Bladder microvascular endothelial cell (primary cell): Measurements from ENCODE around the gene KRT83. TPM values are rescaled to one million over a fixed set of nuclear protein-coding genes. Genes with fewer than 3 reads are reported as not detected.

Source experiments
- total RNA-seq: library from RNA; depleted of rRNA; stranded (reverse); fragments of >200 nt; gene quantifications from 2 replicates; pipeline ENCODE4 v1.2.3, GENCODE V29; 2014

The KRT83 gene
- total RNA-seq, result not detected in 2 replicates

DNA sequence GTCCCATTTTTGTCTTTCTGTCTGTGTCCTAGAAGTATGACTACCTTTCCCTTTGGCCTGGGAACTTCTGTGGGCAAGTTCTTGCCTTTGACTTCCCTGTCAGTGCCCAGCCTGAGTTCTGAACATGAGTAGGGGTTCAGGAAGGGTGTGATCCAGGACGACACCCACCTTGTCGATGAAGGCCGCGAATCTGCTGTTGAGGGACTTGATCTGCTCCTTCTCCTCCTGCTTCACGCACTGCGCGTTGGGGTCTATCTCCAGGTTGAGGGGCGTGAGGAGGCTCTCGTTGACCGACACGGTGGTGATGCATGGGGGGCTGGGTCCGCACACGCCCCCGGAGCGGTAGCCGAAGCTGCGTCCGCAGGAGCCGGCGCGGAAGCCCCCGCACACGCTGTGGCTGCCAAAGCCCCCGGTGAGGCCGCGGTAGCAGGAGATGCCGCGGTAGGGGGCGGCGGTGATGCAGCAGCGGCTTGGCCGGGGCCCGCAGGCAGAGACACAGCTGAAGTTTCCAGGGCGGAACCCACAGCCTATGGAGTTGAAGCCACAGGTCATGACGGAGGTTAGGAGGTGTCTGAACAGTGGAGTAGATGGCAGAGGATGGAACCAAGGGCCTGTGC is at the start of gene KRT83:
KRT83 (minus strand) TSS at position 615 of the 617 bp plus-strand sequence; CDS start at position 552, 63 bp downstream.

DNA sequence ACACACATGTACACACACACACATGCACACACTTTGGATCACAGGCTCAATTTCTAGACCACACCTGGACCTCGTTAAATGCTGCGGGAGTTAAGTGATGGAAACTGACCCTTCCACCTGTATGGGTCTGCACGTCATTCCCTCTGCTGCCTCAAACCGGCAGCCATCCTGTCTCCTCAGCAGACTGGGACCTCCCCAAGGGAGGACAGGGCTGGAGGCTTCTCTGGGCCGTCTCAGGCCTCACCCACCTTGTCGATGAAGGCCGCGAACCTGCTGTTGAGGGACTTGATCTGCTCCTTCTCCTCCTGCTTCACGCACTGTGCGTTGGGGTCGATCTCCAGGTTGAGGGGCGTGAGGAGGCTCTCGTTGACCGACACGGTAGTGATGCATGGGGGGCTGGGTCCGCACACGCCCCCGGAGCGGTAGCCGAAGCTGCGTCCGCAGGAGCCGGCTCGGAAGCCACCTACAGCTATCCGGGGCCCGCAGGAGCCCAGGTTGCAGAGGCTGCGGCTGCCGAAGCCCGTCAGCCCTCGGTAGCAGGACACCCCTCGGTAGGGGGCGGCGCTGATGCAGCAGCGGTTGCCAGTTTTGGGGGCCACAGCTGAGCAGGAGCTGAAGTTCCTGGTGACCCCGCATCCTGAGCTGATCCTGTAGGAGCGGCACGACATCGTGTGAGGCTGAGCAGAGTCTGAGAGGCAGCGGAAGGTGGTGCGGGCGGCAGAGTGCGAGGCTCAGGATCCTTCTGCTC is 45.7 kb upstream of the KRT83 start, which contains the start of gene KRT85:
KRT85 (minus strand) TSS at position 744 of the 748 bp plus-strand sequence; CDS start at position 668, 76 bp downstream.

DNA sequence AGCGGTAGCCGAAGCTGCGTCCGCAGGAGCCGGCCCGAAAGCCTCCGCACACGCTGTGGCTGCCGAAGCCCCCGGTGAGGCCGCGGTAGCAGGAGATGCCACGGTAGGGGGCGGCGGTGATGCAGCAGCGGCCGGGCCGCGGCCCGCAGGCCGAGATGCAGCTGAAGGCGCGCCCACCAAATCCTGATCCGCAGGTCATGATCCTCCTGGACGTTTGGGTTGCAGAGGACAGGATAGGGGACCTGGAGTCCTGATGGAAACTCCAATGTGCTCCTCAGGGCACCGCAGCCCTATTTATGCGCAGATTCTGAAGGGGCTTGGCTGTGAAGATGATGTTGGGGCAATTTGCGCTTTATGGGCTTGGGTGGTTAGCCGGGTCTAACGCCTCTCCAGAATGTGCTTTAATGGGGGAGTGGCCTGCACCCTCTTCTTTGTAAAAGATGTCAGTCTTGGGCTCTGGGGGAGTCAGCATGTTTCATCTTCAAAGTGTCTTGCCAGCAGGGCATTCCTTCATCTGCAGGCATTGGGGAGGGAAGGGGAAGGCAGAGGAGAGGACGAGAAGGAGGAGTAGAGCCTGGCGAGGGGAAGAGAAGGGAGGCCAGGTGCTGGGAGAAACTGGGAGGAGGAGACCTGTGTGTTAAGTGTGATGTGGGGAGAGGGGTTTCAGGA is 29.8 kb downstream of the KRT83 start, which contains the start of gene KRT81:
KRT81 (minus strand) TSS at position 268 of the 669 bp plus-strand sequence; CDS start at position 199, 69 bp downstream.

DNA sequence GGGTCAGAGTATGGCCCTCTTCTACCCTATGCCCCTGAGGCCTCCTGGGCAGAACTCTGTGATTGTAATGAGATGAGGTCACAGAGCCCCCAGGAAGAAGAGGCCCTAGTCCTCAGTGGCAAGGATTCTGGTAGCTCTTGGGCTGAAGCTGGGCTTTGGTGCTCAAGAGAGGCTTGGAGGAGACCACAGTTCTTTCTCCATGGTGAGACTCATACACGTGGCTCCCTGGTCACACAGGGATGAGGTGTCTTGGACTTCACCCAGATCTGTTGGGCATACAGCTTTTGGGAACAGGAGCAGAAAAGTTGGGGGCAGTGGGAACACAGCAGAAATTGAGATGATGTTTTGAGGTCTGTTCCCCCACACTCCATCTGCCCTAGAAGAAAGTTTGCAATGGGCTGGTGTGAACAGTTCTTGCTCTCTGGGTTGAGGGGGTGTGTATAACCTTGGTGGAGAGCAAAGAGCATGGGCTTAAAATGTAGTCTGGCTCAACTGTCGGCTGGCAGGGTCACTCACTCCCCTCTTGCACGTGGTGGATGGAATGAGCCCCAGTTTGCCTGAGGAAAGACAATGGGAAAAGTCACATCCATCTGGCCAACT is 46.6 kb downstream of the KRT83 start, which contains the start of gene KRT86:
KRT86 (plus strand) TSS at position 125 of the 600 bp plus-strand sequence. CDS start 27,272 bp downstream, outside the sequence.

Other genes with a start within 250 kb of the KRT83 start
- under 0.01 and 0.13 TPM in 2 replicates for gene SMIM41, start 241.7 kb downstream of the KRT83 start, total RNA-seq
- 0.16 and 1.0 TPM in 2 replicates for gene KRT80, start 129.4 kb downstream of the KRT83 start, total RNA-seq
- gene KRT7, start 88.2 kb downstream of the KRT83 start, total RNA-seq, result 55.5 and 66.4 TPM in 2 replicates
- 0.16 TPM in 1 of 2 replicates, not detected in the other for gene KRT86, start 46.8 kb downstream of the KRT83 start, total RNA-seq
- gene KRT81, start 29.9 kb downstream of the KRT83 start, total RNA-seq, result not detected in 2 replicates
- not detected in 2 replicates for gene KRT85, start 46.1 kb upstream of the KRT83 start, total RNA-seq
- not detected in 2 replicates for gene KRT84, start 64.3 kb upstream of the KRT83 start, total RNA-seq
- not detected in 2 replicates for gene KRT82, start 84.9 kb upstream of the KRT83 start, total RNA-seq
- gene KRT75, start 113.0 kb upstream of the KRT83 start, total RNA-seq, result not detected in 2 replicates
- 0.13 and 0.32 TPM in 2 replicates for gene KRT6B, start 130.7 kb upstream of the KRT83 start, total RNA-seq
- not detected in 2 replicates for gene KRT6C, start 152.4 kb upstream of the KRT83 start, total RNA-seq
- 0.76 and 0.97 TPM in 2 replicates for gene KRT6A, start 171.9 kb upstream of the KRT83 start, total RNA-seq
- gene KRT5, start 199.0 kb upstream of the KRT83 start, total RNA-seq, result 0.31 and 0.65 TPM in 2 replicates
- not detected in 2 replicates for gene KRT71, start 231.7 kb upstream of the KRT83 start, total RNA-seq